DMS79 (cell line): Measurements from ENCODE around the gene PKNOX2.

Experiments
- DNase-seq: peaks from one replicate; lab custom pipeline; 2025; lab: John Stamatoyannopoulos, UW

The PKNOX2 gene

GRCh38 chr11:125382314-125382791 lies 217.8 kb downstream of the PKNOX2 start:
- DNase-seq: no peak

GRCh38 chr11:125382822-125383221 lies 218.3 kb downstream of the PKNOX2 start:
- DNase-seq: no peak

GRCh38 chr11:125384825-125385224 lies 220.3 kb downstream of the PKNOX2 start:
- DNase-seq: no peak

GRCh38 chr11:125387901-125388300 lies 223.3 kb downstream of the PKNOX2 start:
- no peak for DNase-seq

- DNase-seq: no peak
Measured at GRCh38 chr11:125388611-125389010, 224.1 kb downstream of the PKNOX2 start.

GRCh38 chr11:125389339-125390166 lies 225.0 kb downstream of the PKNOX2 start:
- no peak for DNase-seq

- DNase-seq: no peak
Measured at GRCh38 chr11:125390946-125391345, 226.4 kb downstream of the PKNOX2 start.

- no peak for DNase-seq
Measured at GRCh38 chr11:125393331-125393730, 228.8 kb downstream of the PKNOX2 start.

GRCh38 chr11:125394296-125394695 lies 229.7 kb downstream of the PKNOX2 start:
- peak; percentile 84 for DNase-seq

- no peak for DNase-seq
Measured at GRCh38 chr11:125397421-125397820, 232.9 kb downstream of the PKNOX2 start.

- no peak for DNase-seq
Measured at GRCh38 chr11:125398475-125398874, 233.9 kb downstream of the PKNOX2 start.

GRCh38 chr11:125398994-125399640 lies 234.6 kb downstream of the PKNOX2 start:
- DNase-seq: no peak

- DNase-seq: no peak
Measured at GRCh38 chr11:125399945-125400344, 235.4 kb downstream of the PKNOX2 start.

GRCh38 chr11:125401235-125401634 lies 236.7 kb downstream of the PKNOX2 start:
- no peak for DNase-seq

- DNase-seq: no peak
Measured at GRCh38 chr11:125401746-125402145, 237.2 kb downstream of the PKNOX2 start.

- no peak for DNase-seq
Measured at GRCh38 chr11:125402435-125402834, 237.9 kb downstream of the PKNOX2 start.

GRCh38 chr11:125404157-125404810 lies 239.7 kb downstream of the PKNOX2 start:
- peak; percentile 25 for DNase-seq

GRCh38 chr11:125404811-125405790 lies 240.6 kb downstream of the PKNOX2 start:
- peak; percentile 50 for DNase-seq

- DNase-seq: no peak
Measured at GRCh38 chr11:125407046-125407445, 242.5 kb downstream of the PKNOX2 start.

GRCh38 chr11:125408311-125408711 lies 243.8 kb downstream of the PKNOX2 start:
- DNase-seq: no peak

- no peak for DNase-seq
Measured at GRCh38 chr11:125410091-125410490, 245.5 kb downstream of the PKNOX2 start.

GRCh38 chr11:125412177-125412496 lies 247.6 kb downstream of the PKNOX2 start:
- no peak for DNase-seq
